ENCODE results near the gene EEF1G. TPM values are rescaled to one million over a fixed set of nuclear protein-coding genes. Genes with fewer than 3 reads are reported as not detected.

Gene EEF1G
- total and polyA plus RNA-seq, 2 of the 13 experiments (the other 11 are each of a cell fraction or from before 2014, with no cell fraction given): 1,787 to 2,144 TPM

GRCh38 chr11:62546244-62546928, 27.3 kb downstream of the EEF1G start, which contains the start of gene AHNAK (continued):
- no peak for TF ChIP-seq ZNF10 (CRISPR knock-in tag; IDR thresholded peaks at IDR 0.05; ENCODE audit: borderline replicate concordance, low read depth)
- TF ChIP-seq SPEN (CRISPR knock-in tag; IDR thresholded peaks at IDR 0.05; ENCODE audit: low read depth): no peak
- TF ChIP-seq FOXA1 (IDR thresholded peaks at IDR 0.05): no peak
- no peak for TF ChIP-seq FOXA1 (CRISPR knock-in tag; IDR thresholded peaks at IDR 0.05)
- TF ChIP-seq, protein P1, sequence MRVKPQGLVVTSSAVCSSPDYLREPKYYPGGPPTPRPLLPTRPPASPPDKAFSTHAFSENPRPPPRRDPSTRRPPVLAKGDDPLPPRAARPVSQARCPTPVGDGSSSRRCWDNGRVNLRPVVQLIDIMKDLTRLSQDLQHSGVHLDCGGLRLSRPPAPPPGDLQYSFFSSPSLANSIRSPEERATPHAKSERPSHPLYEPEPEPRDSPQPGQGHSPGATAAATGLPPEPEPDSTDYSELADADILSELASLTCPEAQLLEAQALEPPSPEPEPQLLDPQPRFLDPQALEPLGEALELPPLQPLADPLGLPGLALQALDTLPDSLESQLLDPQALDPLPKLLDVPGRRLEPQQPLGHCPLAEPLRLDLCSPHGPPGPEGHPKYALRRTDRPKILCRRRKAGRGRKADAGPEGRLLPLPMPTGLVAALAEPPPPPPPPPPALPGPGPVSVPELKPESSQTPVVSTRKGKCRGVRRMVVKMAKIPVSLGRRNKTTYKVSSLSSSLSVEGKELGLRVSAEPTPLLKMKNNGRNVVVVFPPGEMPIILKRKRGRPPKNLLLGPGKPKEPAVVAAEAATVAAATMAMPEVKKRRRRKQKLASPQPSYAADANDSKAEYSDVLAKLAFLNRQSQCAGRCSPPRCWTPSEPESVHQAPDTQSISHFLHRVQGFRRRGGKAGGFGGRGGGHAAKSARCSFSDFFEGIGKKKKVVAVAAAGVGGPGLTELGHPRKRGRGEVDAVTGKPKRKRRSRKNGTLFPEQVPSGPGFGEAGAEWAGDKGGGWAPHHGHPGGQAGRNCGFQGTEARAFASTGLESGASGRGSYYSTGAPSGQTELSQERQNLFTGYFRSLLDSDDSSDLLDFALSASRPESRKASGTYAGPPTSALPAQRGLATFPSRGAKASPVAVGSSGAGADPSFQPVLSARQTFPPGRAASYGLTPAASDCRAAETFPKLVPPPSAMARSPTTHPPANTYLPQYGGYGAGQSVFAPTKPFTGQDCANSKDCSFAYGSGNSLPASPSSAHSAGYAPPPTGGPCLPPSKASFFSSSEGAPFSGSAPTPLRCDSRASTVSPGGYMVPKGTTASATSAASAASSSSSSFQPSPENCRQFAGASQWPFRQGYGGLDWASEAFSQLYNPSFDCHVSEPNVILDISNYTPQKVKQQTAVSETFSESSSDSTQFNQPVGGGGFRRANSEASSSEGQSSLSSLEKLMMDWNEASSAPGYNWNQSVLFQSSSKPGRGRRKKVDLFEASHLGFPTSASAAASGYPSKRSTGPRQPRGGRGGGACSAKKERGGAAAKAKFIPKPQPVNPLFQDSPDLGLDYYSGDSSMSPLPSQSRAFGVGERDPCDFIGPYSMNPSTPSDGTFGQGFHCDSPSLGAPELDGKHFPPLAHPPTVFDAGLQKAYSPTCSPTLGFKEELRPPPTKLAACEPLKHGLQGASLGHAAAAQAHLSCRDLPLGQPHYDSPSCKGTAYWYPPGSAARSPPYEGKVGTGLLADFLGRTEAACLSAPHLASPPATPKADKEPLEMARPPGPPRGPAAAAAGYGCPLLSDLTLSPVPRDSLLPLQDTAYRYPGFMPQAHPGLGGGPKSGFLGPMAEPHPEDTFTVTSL (CRISPR knock-in tag; IDR thresholded peaks at IDR 0.05; ENCODE audit: borderline replicate concordance): peak; percentile 17; the same call in 1 of the 2 replicates
- no peak; the same call in 1 of the 2 replicates for TF ChIP-seq ZNF724P (CRISPR knock-in tag; IDR thresholded peaks at IDR 0.05; ENCODE audit: borderline replicate concordance)
- no peak for TF ChIP-seq ZNF788 (CRISPR knock-in tag; IDR thresholded peaks at IDR 0.05; ENCODE audit: borderline replicate concordance)
- no peak for TF ChIP-seq ZNF747 (CRISPR knock-in tag; IDR thresholded peaks at IDR 0.05; ENCODE audit: borderline replicate concordance)
- no peak for TF ChIP-seq SKI (IDR thresholded peaks at IDR 0.05; ENCODE audit: partially characterized antibody)
- TF ChIP-seq MLX (CRISPR knock-in tag; IDR thresholded peaks at IDR 0.05): no peak
- TF ChIP-seq ZNF143 (CRISPR knock-in tag; IDR thresholded peaks at IDR 0.05): no peak
- no peak for TF ChIP-seq ZBTB40 (IDR thresholded peaks at IDR 0.05)
- TF ChIP-seq ZBTB40 (CRISPR knock-in tag; IDR thresholded peaks at IDR 0.05): no peak
- no peak for TF ChIP-seq ZNF180 (CRISPR knock-in tag; IDR thresholded peaks at IDR 0.05; ENCODE audit: borderline replicate concordance, low read depth)
- no peak for TF ChIP-seq NFE2 (CRISPR knock-in tag; IDR thresholded peaks at IDR 0.05)

Data from HepG2 (cell line).